Vagina (tissue), 2 donors: ENCODE measurements around the gene GCDH. TPM values are rescaled to one million over a fixed set of nuclear protein-coding genes. Genes with fewer than 3 reads are reported as not detected.

Source experiments
- DNase-seq, 2 donors: peaks; one replicate each; pipeline ENCODE4 v3.0.0-alpha.2; 2017; ENCODE audit errors: extremely low spot score in 2 of 2
- H3K27ac ChIP-seq: fragments of 200-600 bp; sonication (generic); one replicate; pipeline ENCODE4 v1.5.1; 2019
- H3K27me3 ChIP-seq: fragments of 200-600 bp; sonication (generic); one replicate; pipeline ENCODE4 v1.5.1; 2019
- H3K36me3 ChIP-seq, 2 donors: fragments of 200-600 bp; sonication (generic); one replicate each; pipeline ENCODE4 v1.5.1; 2017 to 2019
- H3K4me1 ChIP-seq: fragments of 200-600 bp; sonication (generic); one replicate; pipeline ENCODE4 v1.5.1; 2019
- H3K4me3 ChIP-seq, 2 donors: fragments of 200-600 bp; sonication (generic); 1 replicate in 1 of 2; 2 replicates in 1 of 2; pipeline ENCODE4 v1.5.1; 2016 to 2019
- H3K9me3 ChIP-seq: fragments of 200-600 bp; sonication (generic); one replicate; pipeline ENCODE4 v1.5.1; 2019
- POLR2A ChIP-seq, 2 donors: fragments of 450-650 bp; IDR thresholded peaks; one replicate each; pipeline ENCODE4 v1.6.1; 2017; ENCODE audit warnings: antibody characterized with exemption in 2 of 2, mild to moderate bottlenecking in 2 of 2, moderate library complexity in 2 of 2
- POLR2AphosphoS5 ChIP-seq, 2 donors: sonication (generic); formaldehyde crosslinking; IDR thresholded peaks; one replicate each; pipeline ENCODE4 v1.9.0; 2017; ENCODE audit warnings: antibody characterized with exemption in 2 of 2, mild to moderate bottlenecking in 2 of 2, low read depth in 1 of 2; ENCODE audit not compliant: insufficient read depth in 1 of 2
- intact Hi-C: fragments of 100-400 bp; cut with DNase I; formaldehyde crosslinking; loops from one replicate; pipeline ENCODE4 v1.15.1; 2023
- total RNA-seq: library from RNA; depleted of rRNA; stranded (reverse); fragments of >200 nt; gene quantifications from one replicate; pipeline ENCODE4 v1.2.3, GENCODE V29; 2016
- TF ChIP-seq, protein P1 (sequence below), 3 experiments: fragments of 450-650 bp in 2 of 3; fragments of 200-600 bp in 1 of 3; sonication (generic) in 1 of 3; IDR thresholded peaks; one replicate each; pipeline ENCODE4 v1.5.1; 2017 to 2019; ENCODE audit warnings: antibody characterized with exemption in 3 of 3, mild to moderate bottlenecking in 2 of 3, moderate library complexity in 2 of 3

Gene GCDH
- total RNA-seq, 1 donor from 2014 or later: 23.6 TPM

DNA sequence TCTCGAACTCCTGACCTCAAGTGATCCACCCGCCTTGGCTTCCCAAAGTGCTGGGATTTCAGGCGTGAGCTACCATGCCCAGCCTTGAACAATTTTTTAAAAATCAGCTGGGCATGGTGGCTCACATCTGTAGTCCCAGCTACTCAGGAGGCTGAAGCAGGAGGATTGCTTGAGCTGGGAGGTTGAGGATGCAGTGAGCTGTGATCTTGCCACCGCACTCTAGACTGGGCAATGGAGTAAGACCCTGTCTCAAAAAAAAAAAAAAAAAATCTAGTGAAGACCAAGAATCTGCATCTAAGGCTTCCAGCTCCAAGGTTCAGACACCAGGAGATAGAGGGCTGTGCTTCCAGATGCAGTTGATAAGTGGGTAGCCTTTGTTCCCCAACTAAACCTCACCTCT lies 26.8 kb upstream of the GCDH start:
- DNase-seq: no peak
- intact Hi-C loops: no loop called here
- H3K9me3 ChIP-seq: no peaks in the 10 kb centered on the region
- H3K36me3 ChIP-seq: no peaks in the 10 kb centered on the region
- no peak overlapping the region for H3K27ac ChIP-seq
- no peaks in the 10 kb centered on the region for H3K27me3 ChIP-seq
- TF ChIP-seq, protein P1, sequence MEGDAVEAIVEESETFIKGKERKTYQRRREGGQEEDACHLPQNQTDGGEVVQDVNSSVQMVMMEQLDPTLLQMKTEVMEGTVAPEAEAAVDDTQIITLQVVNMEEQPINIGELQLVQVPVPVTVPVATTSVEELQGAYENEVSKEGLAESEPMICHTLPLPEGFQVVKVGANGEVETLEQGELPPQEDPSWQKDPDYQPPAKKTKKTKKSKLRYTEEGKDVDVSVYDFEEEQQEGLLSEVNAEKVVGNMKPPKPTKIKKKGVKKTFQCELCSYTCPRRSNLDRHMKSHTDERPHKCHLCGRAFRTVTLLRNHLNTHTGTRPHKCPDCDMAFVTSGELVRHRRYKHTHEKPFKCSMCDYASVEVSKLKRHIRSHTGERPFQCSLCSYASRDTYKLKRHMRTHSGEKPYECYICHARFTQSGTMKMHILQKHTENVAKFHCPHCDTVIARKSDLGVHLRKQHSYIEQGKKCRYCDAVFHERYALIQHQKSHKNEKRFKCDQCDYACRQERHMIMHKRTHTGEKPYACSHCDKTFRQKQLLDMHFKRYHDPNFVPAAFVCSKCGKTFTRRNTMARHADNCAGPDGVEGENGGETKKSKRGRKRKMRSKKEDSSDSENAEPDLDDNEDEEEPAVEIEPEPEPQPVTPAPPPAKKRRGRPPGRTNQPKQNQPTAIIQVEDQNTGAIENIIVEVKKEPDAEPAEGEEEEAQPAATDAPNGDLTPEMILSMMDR (IDR thresholded peaks at IDR 0.05): no peak
- TF ChIP-seq POLR2AphosphoS5 (IDR thresholded peaks at IDR 0.05; ENCODE audit: insufficient read depth in 1 of 2, low read depth in 1 of 2): no peak
- no peak for TF ChIP-seq POLR2A (IDR thresholded peaks at IDR 0.05)
- peaks cover 11% of the 10 kb centered on the region for H3K4me1 ChIP-seq
- H3K4me3 ChIP-seq: no peak overlapping the region

DNA sequence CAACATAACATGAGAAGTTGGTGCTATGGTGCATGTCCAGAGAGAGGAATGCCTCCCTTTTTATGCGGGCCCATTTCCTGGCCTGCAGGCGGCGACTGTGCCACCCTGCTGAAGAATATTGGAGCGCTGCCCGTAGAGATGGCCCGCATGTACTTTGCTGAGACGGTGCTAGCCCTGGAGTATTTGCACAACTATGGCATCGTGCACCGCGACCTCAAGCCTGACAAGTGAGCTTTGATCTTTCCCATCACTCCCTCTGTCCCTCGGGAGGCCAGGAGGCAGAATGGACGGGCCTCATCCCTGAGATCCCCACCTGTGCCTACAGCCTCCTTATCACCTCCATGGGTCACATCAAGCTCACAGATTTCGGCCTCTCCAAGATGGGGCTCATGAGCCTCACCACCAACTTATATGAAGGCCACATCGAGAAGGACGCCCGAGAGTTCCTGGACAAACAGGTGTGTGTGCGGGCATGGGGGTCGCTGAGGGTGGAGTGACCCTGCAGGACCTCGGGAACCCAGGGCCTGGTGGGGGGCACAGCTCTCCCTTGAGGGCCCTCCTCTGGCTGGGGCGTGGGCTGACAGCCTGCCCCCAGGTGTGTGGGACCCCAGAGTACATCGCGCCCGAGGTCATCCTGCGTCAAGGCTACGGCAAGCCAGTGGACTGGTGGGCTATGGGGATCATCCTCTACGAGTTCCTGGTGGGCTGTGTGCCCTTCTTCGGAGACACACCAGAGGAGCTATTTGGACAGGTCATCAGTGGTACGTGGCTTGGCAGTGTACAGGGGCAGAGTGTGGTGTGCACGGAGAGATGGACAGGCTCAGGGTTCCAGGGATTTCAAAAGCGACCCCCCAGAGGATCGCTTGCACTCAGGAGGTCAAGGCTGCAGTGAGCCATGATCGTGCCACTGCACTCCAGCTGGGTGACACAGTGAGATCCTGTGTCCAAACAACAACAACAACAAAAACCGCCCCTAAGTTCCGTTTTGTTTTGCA lies 25.9 kb upstream of the GCDH start:
- no peak overlapping the region for H3K27ac ChIP-seq
- H3K4me1 ChIP-seq: peaks cover 11% of the 10 kb centered on the region
- intact Hi-C loops: no loop called here
- H3K9me3 ChIP-seq: no peaks in the 10 kb centered on the region
- TF ChIP-seq, protein P1 (IDR thresholded peaks at IDR 0.05): no peak
- TF ChIP-seq POLR2A (IDR thresholded peaks at IDR 0.05) (no peak), POLR2AphosphoS5 (IDR thresholded peaks at IDR 0.05; ENCODE audit: insufficient read depth in 1 of 2, low read depth in 1 of 2) (no peak)
- no peaks in the 10 kb centered on the region for H3K36me3 ChIP-seq
- H3K27me3 ChIP-seq: no peaks in the 10 kb centered on the region
- DNase-seq: no peak
- H3K4me3 ChIP-seq: no peak overlapping the region

DNA sequence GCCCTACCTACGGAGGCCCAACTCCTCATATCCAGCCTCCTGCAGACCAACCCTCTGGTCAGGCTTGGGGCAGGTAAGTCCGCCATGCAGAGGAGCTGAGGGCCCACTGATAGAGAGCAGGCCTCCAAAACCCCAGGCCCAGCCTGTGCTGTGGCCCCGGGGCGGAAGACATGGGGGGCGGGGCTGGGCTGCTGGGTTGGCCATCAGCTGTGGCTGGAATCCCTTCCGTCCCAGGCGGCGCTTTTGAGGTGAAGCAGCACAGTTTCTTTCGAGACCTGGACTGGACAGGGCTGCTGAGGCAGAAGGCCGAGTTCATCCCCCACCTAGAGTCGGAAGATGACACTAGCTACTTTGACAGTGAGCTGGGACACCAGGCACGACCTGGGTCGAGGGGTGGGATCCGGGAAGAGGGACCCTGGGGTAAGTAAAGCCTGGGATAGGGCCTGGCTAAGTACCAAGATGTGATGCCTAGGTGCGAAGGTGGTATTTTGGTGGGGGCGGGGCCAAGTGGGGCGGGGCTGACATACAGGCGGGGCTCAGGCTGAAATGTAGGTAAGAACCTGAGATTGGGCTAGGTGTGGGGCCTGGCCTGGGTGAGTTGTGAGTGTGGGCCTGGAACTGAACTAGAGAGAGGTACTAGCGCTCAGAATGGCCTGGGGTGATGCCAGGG lies 25.1 kb upstream of the GCDH start:
- TF ChIP-seq POLR2AphosphoS5 (IDR thresholded peaks at IDR 0.05; ENCODE audit: insufficient read depth in 1 of 2, low read depth in 1 of 2) (no peak), POLR2A (IDR thresholded peaks at IDR 0.05) (no peak)
- TF ChIP-seq, protein P1 (IDR thresholded peaks at IDR 0.05): no peak
- no peaks in the 10 kb centered on the region for H3K36me3 ChIP-seq
- H3K27me3 ChIP-seq: no peaks in the 10 kb centered on the region
- no peak overlapping the region for H3K27ac ChIP-seq
- peaks cover 11% of the 10 kb centered on the region for H3K4me1 ChIP-seq
- no peak for DNase-seq
- intact Hi-C loops: no loop called here
- H3K4me3 ChIP-seq: no peak overlapping the region
- no peaks in the 10 kb centered on the region for H3K9me3 ChIP-seq

DNA sequence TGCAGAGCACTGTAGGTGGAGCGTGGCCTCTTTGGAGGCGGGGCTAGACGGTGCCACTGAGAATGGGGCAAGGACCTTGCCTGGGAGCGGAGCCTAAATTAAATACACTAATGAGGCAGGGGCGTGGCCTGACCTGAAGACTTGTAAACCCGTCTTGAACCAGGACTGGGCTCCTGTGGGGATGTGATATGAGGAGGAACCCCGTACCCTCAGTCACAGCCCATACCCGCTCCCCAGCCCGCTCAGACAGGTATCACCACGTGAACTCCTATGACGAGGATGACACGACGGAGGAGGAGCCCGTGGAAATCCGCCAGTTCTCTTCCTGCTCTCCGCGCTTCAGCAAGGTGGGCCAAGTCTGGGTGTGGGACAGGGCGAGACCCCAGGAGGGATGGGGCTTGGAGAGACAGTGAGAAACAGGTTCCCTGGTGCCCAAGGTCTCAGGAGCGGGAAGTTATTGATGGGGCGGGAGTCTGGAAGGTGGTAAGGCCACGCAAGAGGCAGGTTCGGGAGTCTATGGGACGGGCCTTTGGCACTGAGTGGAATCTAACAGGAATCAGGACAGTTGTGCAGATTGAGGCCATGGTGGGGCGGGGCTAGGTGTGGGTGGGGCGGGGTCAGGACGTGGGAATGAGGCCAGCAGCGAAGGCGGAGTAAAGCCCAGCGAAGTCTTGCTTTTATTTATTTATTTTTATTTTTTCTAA lies 24.4 kb upstream of the GCDH start:
- TF ChIP-seq, protein P1 (IDR thresholded peaks at IDR 0.05): no peak
- TF ChIP-seq POLR2AphosphoS5 (IDR thresholded peaks at IDR 0.05; ENCODE audit: insufficient read depth in 1 of 2, low read depth in 1 of 2): no peak
- TF ChIP-seq POLR2A (IDR thresholded peaks at IDR 0.05): no peak
- no peak for DNase-seq
- Histone ChIP-seq H3K4me1 (peaks cover 11% of the 10 kb centered on the region), H3K4me3 (no peak overlapping the region), H3K9me3 (no peaks in the 10 kb centered on the region), H3K27ac (no peak overlapping the region), H3K36me3 (no peaks in the 10 kb centered on the region), H3K27me3 (no peaks in the 10 kb centered on the region)
- intact Hi-C loops: no loop called here
